ENCODE measurements around the gene KIF1C. TPM values are rescaled to one million over a fixed set of nuclear protein-coding genes. Genes with fewer than 3 reads are reported as not detected.

The KIF1C gene
- total and polyA plus RNA-seq, 2 donors (not counting 1 experiment from before 2014, with no cell fraction given): 5.7 to 29.6 TPM

- H3K9me3 Mint-ChIP-seq (ENCODE audit: insufficient read depth): no peaks in the 10 kb centered on the region
- ATAC-seq (ENCODE audit: low read depth): peak; percentile 50
- DNase-seq: peak; percentile 90
- Histone ChIP-seq H3K27me3 (replicated peaks in 1 of 4; ENCODE audit: control extremely low read depth in 1 of 4, control insufficient read depth in 3 of 4, insufficient read depth in 4 of 4, low read length in 3 of 4) (no peaks in the 10 kb centered on the region), H3K27ac (ENCODE audit: low read length in 2 of 2) (peak overlapping the region; percentile 73 to 93), H3K9me3 (ENCODE audit: control extremely low read depth in 1 of 3, control insufficient read depth in 2 of 3, insufficient read depth in 1 of 3, low read length in 2 of 3) (no peaks in the 10 kb centered on the region), H3K4me1 (ENCODE audit: control insufficient read depth in 2 of 2, insufficient read depth in 2 of 2, low read length in 2 of 2) (peaks cover 37 to 45% of the 10 kb centered on the region in 2 donors), H3K36me3 (replicated peaks in 1 of 2; ENCODE audit: control extremely low read depth in 1 of 2, control insufficient read depth in 1 of 2, extremely low read depth in 1 of 2, insufficient read depth in 2 of 2, low read length in 1 of 2) (peaks cover 0 to 28% of the 10 kb centered on the region in 2 experiments), H3K9ac (ENCODE audit: low read length) (peak overlapping the region; percentile 97), H3K4me3 (ENCODE audit: control extremely low read depth in 1 of 5, extremely low read depth in 1 of 5, insufficient read depth in 1 of 5, low read depth in 2 of 5, low read length in 4 of 5) (peak overlapping the region; percentile 59 to 99 (median 96)), H2AFZ (ENCODE audit: insufficient read depth, low read depth, low read length, poor library complexity, severe bottlenecking) (peak overlapping the region; percentile 97), H3K79me2 (ENCODE audit: control insufficient read depth, insufficient read depth, low read length) (peaks cover 45% of the 10 kb centered on the region), H4K20me1 (ENCODE audit: control insufficient read depth, insufficient read depth, low read length, poor library complexity, severe bottlenecking) (peaks cover 42% of the 10 kb centered on the region), H3K4me2 (replicated peaks; ENCODE audit: low read depth, low read length, poor library complexity, severe bottlenecking) (peak overlapping the region; percentile 98)
- peaks cover 46% of the 10 kb centered on the region for H3K4me1 Mint-ChIP-seq
- H3K4me3 Mint-ChIP-seq: peak overlapping the region; percentile 98
- no peak for TF ChIP-seq EZH2 (IDR thresholded peaks at IDR 0.05; ENCODE audit: borderline replicate concordance, insufficient read depth, low read depth, low read length, poor library complexity, severe bottlenecking)
- TF ChIP-seq CTCF (IDR thresholded peaks at IDR 0.05): no peak
- H3K27me3 Mint-ChIP-seq: no peaks in the 10 kb centered on the region
- intact Hi-C loops (cut with micrococcal nuclease): loop anchor here (1.0 to 10.0 kb wide), 11 partner anchors 9 to 987 kb away; partner anchors contain the start of genes ARRB2, ATP2A3, CAMTA2 and INCA1
- ChIA-PET POLR2A (interaction anchor here (0.5 to 4.9 kb wide), 11 partner anchors 9 to 985 kb away, joined by 3 to 81 read pairs (median 4); partner anchors contain the start of genes INCA1, KIF1C, RNF167 and SLC25A11), CTCF (interaction anchor here (1.1 to 3.0 kb wide), 3 partner anchors 9 to 39 kb away, joined by 3 to 16 read pairs (median 8); partner anchors contain the start of genes RNF167, SLC25A11 and SPAG7)
- peak overlapping the region; percentile 99 for H3K27ac Mint-ChIP-seq
- 0% methylated on average over 38 of the region's 40 CpGs for WGBS (ENCODE audit: insufficient coverage)
Observed at GRCh38 chr17:4948931-4949320, 48.8 kb upstream of the KIF1C start.
